HCT116 (cell line): ENCODE measurements around the gene ETS2. TPM values are rescaled to one million over a fixed set of nuclear protein-coding genes. Genes with fewer than 3 reads are reported as not detected.

ENCODE experiments used
- ATAC-seq: fragments of 200-7000 bp; cut with Tn5 transposase; 2 replicates; pipeline ENCODE4 v1.9.1; 2020; ENCODE audit warnings: mild to moderate bottlenecking, moderate library complexity
- BruUV-seq: library from RNA; stranded (reverse); fragments of 400-500 nt; replicated peaks from 2 replicates; lab custom pipeline; 2021; lab: Mats Ljungman, UMichigan
- CTCF ChIA-PET: fragments of 300-600 bp; sonication (Branson Sonifier 250); formaldehyde crosslinking; loops from one replicate; lab custom pipeline; 2021; ENCODE audit warnings: antibody characterized with exemption; lab: Charles Lee
- POLR2A ChIA-PET: fragments of 300-600, 350-600 bp; sonication (Branson Sonifier 250); formaldehyde crosslinking; loops from one replicate; lab custom pipeline; 2021; ENCODE audit warnings: antibody characterized with exemption; lab: Charles Lee
- RAD21 ChIA-PET, 2 experiments: fragments of 300-600 bp; sonication (Branson Sonifier 250); formaldehyde crosslinking; loops; one replicate each; lab custom pipeline; 2023; ENCODE audit warnings: low total read pairs in 2 of 2; ENCODE audit not compliant: uncharacterized antibody in 2 of 2, unreplicated experiment in 2 of 2, low non-redundant PET in 1 of 2; lab: Charles Lee
- DNase-seq: peaks from one replicate; pipeline ENCODE4 v3.0.0-alpha.2; 2010; ENCODE audit warnings: low read depth, low spot score
- H2AFZ ChIP-seq: fragments of 200-600 bp; shearing (Covaris generic), sonication (generic); 2 replicates; pipeline ENCODE4 v1.6.1; 2017; ENCODE audit warnings: low read depth, mixed run types, mixed read lengths, antibody characterized with exemption, low read length; ENCODE audit not compliant: poor library complexity, severe bottlenecking
- H3K27ac ChIP-seq: 2 replicates; pipeline ENCODE4 v1.5.1; 2012; ENCODE audit warnings: low read depth, low read length
- H3K27me3 ChIP-seq: fragments of 200-600 bp; sonication (generic); 2 replicates; pipeline ENCODE4 v1.6.1; 2016; ENCODE audit warnings: mixed run types, low read length, mixed read lengths; ENCODE audit not compliant: insufficient read depth
- H3K36me3 ChIP-seq, 2 experiments: fragments of 200-500 bp in 1 of 2; fragments of 200-600 bp in 1 of 2; sonication (Bioruptor generic) in 1 of 2; sonication (generic) in 1 of 2; 2 replicates each; pipeline versions ENCODE4 v1.5.1 to v1.6.1; 2014 to 2016; ENCODE audit warnings: low read length in 2 of 2, inconsistent platforms in 1 of 2, mixed read lengths in 1 of 2, mixed run types in 1 of 2; ENCODE audit not compliant: insufficient read depth in 2 of 2, control insufficient read depth in 1 of 2
- H3K4me1 ChIP-seq, 2 experiments: fragments of 200-600 bp in 1 of 2; sonication (generic) in 1 of 2; 2 replicates each; pipeline versions ENCODE4 v1.5.1 to v1.6.1; 2012 to 2017; ENCODE audit warnings: low read length in 2 of 2, inconsistent platforms in 1 of 2, mild to moderate bottlenecking in 1 of 2, mixed read lengths in 1 of 2, mixed run types in 1 of 2, moderate library complexity in 1 of 2; ENCODE audit not compliant: insufficient read depth in 2 of 2, control insufficient read depth in 1 of 2
- H3K4me2 ChIP-seq: fragments of 200-600 bp; sonication (generic); 2 replicates; pipeline ENCODE4 v1.6.1; 2017; ENCODE audit warnings: mixed run types, low read length, mixed read lengths
- H3K4me3 ChIP-seq, 2 experiments: fragments of 200-600 bp in 1 of 2; sonication (generic) in 1 of 2; replicated peaks in 1 of 2; 2 replicates each; pipeline ENCODE4 v1.5.1; 2011 to 2016; ENCODE audit warnings: low read length in 2 of 2, control low read depth in 1 of 2, low read depth in 1 of 2, mild to moderate bottlenecking in 1 of 2, mixed read lengths in 1 of 2, mixed run types in 1 of 2
- H3K79me2 ChIP-seq: fragments of 200-600 bp; sonication (generic); 2 replicates; pipeline ENCODE4 v1.6.1; 2017; ENCODE audit warnings: mild to moderate bottlenecking, mixed run types, low read length, moderate library complexity, mixed read lengths; ENCODE audit not compliant: insufficient read depth
- H3K9ac ChIP-seq: fragments of 200-600 bp; sonication (generic); 2 replicates; pipeline ENCODE4 v1.6.1; 2016; ENCODE audit warnings: low read length, mixed read lengths
- H3K9me2 ChIP-seq: fragments of 200-600 bp; sonication (generic), shearing (Covaris generic); 2 replicates; pipeline ENCODE4 v1.6.1; 2017; ENCODE audit warnings: mixed run types, mild to moderate bottlenecking, moderate library complexity; ENCODE audit not compliant: insufficient read depth
- H3K9me3 ChIP-seq, 2 experiments: fragments of 200-500 bp in 1 of 2; fragments of 200-600 bp in 1 of 2; sonication (Bioruptor generic) in 1 of 2; sonication (generic) in 1 of 2; 2 replicates each; pipeline ENCODE4 v1.6.1; 2014 to 2017; ENCODE audit warnings: low read length in 2 of 2, mixed read lengths in 2 of 2, inconsistent platforms in 1 of 2, low read depth in 1 of 2, mild to moderate bottlenecking in 1 of 2, mixed run types in 1 of 2, moderate library complexity in 1 of 2; ENCODE audit not compliant: control insufficient read depth in 1 of 2, insufficient read depth in 1 of 2
- H4K20me1 ChIP-seq: fragments of 200-600 bp; sonication (generic), shearing (Covaris generic); 2 replicates; pipeline ENCODE4 v1.6.1; 2017; ENCODE audit warnings: mixed run types, mild to moderate bottlenecking, moderate library complexity; ENCODE audit not compliant: insufficient read depth
- CEBPB ChIP-seq: IDR thresholded peaks from 2 replicates; pipeline ENCODE4 v1.6.1; 2012; ENCODE audit warnings: low read depth
- JUND ChIP-seq: IDR thresholded peaks from 2 replicates; pipeline ENCODE4 v1.6.1; 2012
- RAD21 ChIP-seq: IDR thresholded peaks from 2 replicates; pipeline ENCODE4 v1.6.1; 2012; ENCODE audit warnings: low read depth, mild to moderate bottlenecking
- SP1 ChIP-seq: IDR thresholded peaks from 2 replicates; pipeline ENCODE4 v1.6.1; 2012; ENCODE audit warnings: low read depth
- ZBTB33 ChIP-seq: IDR thresholded peaks from 2 replicates; pipeline ENCODE4 v1.6.1; 2011; ENCODE audit warnings: mild to moderate bottlenecking, low read length, moderate library complexity; ENCODE audit not compliant: insufficient replicate concordance; ENCODE audit errors: extremely low read depth
- intact Hi-C: fragments of 100-400 bp; cut with micrococcal nuclease; formaldehyde crosslinking; loops from 2 replicates; pipeline ENCODE4 v1.10.0; 2022
- total RNA-seq: library from RNA; stranded (reverse); gene quantifications from one replicate; pipeline ENCODE4 v1.2.1, GENCODE V29; 2021; ENCODE audit not compliant: unreplicated experiment
- TF ChIP-seq, protein P1 (sequence below): IDR thresholded peaks from 2 replicates; pipeline ENCODE4 v1.6.1; 2012; ENCODE audit warnings: low read depth

Gene ETS2
- total RNA-seq, 1 experiment from 2014 or later: 32.9 TPM

DNA sequence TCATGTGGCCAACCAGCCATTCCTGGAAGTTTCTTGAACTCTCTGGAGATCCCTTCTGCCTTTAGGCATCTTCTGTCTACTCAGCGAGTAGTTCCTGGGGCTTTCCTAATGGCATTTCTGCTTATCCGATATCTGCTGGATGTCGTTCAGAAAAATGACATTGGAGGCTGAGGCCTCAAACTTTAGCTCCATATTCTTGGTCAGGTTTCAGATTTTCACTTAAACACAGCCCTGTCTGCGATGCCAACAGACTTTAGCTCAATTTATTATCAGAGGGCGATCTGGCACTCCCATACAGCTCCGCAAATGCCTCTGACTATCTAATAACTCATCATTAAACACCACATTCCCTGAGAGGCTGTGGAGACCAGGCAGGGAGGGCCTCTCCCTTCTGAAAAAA is 46.3 kb upstream of the ETS2 start:
- no peak overlapping the region for H3K4me3 ChIP-seq
- H3K4me1 ChIP-seq: peaks cover 7 to 16% of the 10 kb centered on the region in 2 experiments
- RAD21 ChIA-PET: no interaction called here
- no peak overlapping the region for H2AFZ ChIP-seq
- intact Hi-C loops: no loop called here
- H3K9me2 ChIP-seq: no peaks in the 10 kb centered on the region
- H3K9ac ChIP-seq: no peak overlapping the region
- CTCF ChIA-PET: no interaction called here
- H4K20me1 ChIP-seq: no peaks in the 10 kb centered on the region
- POLR2A ChIA-PET: no interaction called here
- no peak for DNase-seq
- no peak for TF ChIP-seq ZBTB33
- TF ChIP-seq, protein P1, sequence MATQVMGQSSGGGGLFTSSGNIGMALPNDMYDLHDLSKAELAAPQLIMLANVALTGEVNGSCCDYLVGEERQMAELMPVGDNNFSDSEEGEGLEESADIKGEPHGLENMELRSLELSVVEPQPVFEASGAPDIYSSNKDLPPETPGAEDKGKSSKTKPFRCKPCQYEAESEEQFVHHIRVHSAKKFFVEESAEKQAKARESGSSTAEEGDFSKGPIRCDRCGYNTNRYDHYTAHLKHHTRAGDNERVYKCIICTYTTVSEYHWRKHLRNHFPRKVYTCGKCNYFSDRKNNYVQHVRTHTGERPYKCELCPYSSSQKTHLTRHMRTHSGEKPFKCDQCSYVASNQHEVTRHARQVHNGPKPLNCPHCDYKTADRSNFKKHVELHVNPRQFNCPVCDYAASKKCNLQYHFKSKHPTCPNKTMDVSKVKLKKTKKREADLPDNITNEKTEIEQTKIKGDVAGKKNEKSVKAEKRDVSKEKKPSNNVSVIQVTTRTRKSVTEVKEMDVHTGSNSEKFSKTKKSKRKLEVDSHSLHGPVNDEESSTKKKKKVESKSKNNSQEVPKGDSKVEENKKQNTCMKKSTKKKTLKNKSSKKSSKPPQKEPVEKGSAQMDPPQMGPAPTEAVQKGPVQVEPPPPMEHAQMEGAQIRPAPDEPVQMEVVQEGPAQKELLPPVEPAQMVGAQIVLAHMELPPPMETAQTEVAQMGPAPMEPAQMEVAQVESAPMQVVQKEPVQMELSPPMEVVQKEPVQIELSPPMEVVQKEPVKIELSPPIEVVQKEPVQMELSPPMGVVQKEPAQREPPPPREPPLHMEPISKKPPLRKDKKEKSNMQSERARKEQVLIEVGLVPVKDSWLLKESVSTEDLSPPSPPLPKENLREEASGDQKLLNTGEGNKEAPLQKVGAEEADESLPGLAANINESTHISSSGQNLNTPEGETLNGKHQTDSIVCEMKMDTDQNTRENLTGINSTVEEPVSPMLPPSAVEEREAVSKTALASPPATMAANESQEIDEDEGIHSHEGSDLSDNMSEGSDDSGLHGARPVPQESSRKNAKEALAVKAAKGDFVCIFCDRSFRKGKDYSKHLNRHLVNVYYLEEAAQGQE: no peak
- no peak for TF ChIP-seq RAD21
- TF ChIP-seq CEBPB: no peak
- no peak for TF ChIP-seq JUND
- TF ChIP-seq SP1: no peak
- H3K4me2 ChIP-seq: no peak overlapping the region
- H3K9me3 ChIP-seq: no peaks in the 10 kb centered on the region
- no peak for ATAC-seq
- no peaks in the 10 kb centered on the region for H3K27me3 ChIP-seq
- no peak overlapping the region for H3K27ac ChIP-seq
- BruUV-seq: no TSS peak
- H3K36me3 ChIP-seq: no peaks in the 10 kb centered on the region
- H3K79me2 ChIP-seq: no peaks in the 10 kb centered on the region
